Neural progenitor cell (in vitro differentiated cells): ENCODE measurements around the gene TOLLIP. TPM values are rescaled to one million over a fixed set of nuclear protein-coding genes. Genes with fewer than 3 reads are reported as not detected.

ENCODE experiments used
- DNase-seq: peaks from one replicate; pipeline ENCODE4 v3.0.0-alpha.2; 2016; ENCODE audit warnings: low spot score
- H2AFZ ChIP-seq: fragments of 200-600 bp; sonication (generic); replicated peaks from 2 replicates; pipeline ENCODE4 v1.6.1; 2016; ENCODE audit warnings: antibody characterized with exemption
- H3F3A ChIP-seq: fragments of 200-600 bp; sonication (generic); 2 replicates; pipeline ENCODE4 v1.6.1; 2016; ENCODE audit warnings: antibody characterized with exemption, low read depth
- H3K27ac ChIP-seq: fragments of 200-600 bp; sonication (generic); 2 replicates; pipeline ENCODE4 v1.5.1; 2016; ENCODE audit warnings: mild to moderate bottlenecking
- H3K27me3 ChIP-seq: fragments of 200-600 bp; sonication (generic); 2 replicates; pipeline ENCODE4 v1.6.1; 2016; ENCODE audit warnings: mild to moderate bottlenecking, moderate library complexity
- H3K36me3 ChIP-seq: fragments of 200-600 bp; sonication (generic); 2 replicates; pipeline ENCODE4 v1.5.1; 2016
- H3K4me1 ChIP-seq: fragments of 200-600 bp; sonication (generic); 2 replicates; pipeline ENCODE4 v1.6.1; 2016; ENCODE audit warnings: mixed run types
- H3K4me2 ChIP-seq: fragments of 200-600 bp; sonication (generic); 2 replicates; pipeline ENCODE4 v1.6.1; 2016
- H3K4me3 ChIP-seq: fragments of 200-600 bp; sonication (generic); 2 replicates; pipeline ENCODE4 v1.5.1; 2016
- H3K79me2 ChIP-seq: fragments of 200-600 bp; sonication (generic); 2 replicates; pipeline ENCODE4 v1.6.1; 2016; ENCODE audit warnings: low read depth
- H3K9ac ChIP-seq: fragments of 200-600 bp; sonication (generic); 2 replicates; pipeline ENCODE4 v1.6.1; 2016
- H3K9me3 ChIP-seq: fragments of 200-600 bp; sonication (generic); 2 replicates; pipeline ENCODE4 v1.5.1; 2016; ENCODE audit warnings: low read depth
- H4K20me1 ChIP-seq: fragments of 200-600 bp; sonication (generic); 2 replicates; pipeline ENCODE4 v1.6.1; 2016; ENCODE audit warnings: low read depth
- H3K27ac Mint-ChIP-seq: 3 replicates; pipeline ENCODE4 v1.8.0; 2021; ENCODE audit warnings: mixed read lengths
- H3K27me3 Mint-ChIP-seq: 2 replicates; pipeline ENCODE4 v1.8.0; 2022; ENCODE audit warnings: low read depth, mild to moderate bottlenecking, inconsistent platforms, moderate library complexity, mixed read lengths; ENCODE audit not compliant: insufficient read depth
- H3K36me3 Mint-ChIP-seq: 3 replicates; pipeline ENCODE4 v1.8.0; 2021; ENCODE audit warnings: mixed read lengths
- H3K4me1 Mint-ChIP-seq: 3 replicates; pipeline ENCODE4 v1.8.0; 2021; ENCODE audit warnings: mixed read lengths
- H3K4me3 Mint-ChIP-seq: 3 replicates; pipeline ENCODE4 v1.8.0; 2021; ENCODE audit warnings: mild to moderate bottlenecking, moderate library complexity, mixed read lengths
- H3K9me3 Mint-ChIP-seq: 3 replicates; pipeline ENCODE4 v1.8.0; 2020; ENCODE audit warnings: mixed read lengths
- CTCF ChIP-seq: fragments of 200-600 bp; sonication (generic); IDR thresholded peaks from 2 replicates; pipeline ENCODE4 v1.5.1; 2017; ENCODE audit warnings: antibody characterized with exemption, mild to moderate bottlenecking
- EZH2 ChIP-seq: fragments of 200-600 bp; sonication (generic); IDR thresholded peaks from 2 replicates; pipeline ENCODE4 v1.6.1; 2017; ENCODE audit warnings: antibody characterized with exemption, mild to moderate bottlenecking, moderate library complexity
- EZH2phosphoT487 ChIP-seq: fragments of 200-600 bp; sonication (generic); IDR thresholded peaks from 2 replicates; pipeline ENCODE4 v1.6.1; 2017; ENCODE audit warnings: antibody characterized with exemption
- total RNA-seq: library from RNA; depleted of rRNA; stranded (reverse); fragments of >200 nt; gene quantifications from 2 replicates; pipeline ENCODE4 v1.2.3, GENCODE V29; 2015; ENCODE audit warnings: low replicate concordance

TOLLIP gene
- total RNA-seq, 1 donor from 2014 or later: 8.5 TPM

DNA sequence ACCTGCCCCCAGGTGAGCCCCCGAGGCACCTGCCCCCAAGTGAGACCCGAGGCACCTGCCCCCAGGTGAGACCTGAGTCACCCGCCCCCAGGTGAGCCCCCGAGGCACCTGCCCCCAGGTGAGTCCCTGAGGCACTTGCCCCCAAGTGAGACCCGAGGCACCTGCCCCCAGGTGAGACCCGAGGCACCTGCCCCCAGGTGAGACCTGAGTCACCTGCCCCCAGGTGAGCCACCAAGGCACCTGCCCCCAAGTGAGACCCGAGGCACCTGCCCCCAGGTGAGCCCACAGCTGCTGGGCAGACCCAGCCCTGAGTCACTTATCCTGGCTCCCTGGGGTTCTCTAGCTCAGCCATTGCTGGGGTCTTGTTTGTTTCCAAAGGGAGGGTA is 50.4 kb downstream of the TOLLIP start:
- Histone ChIP-seq H3K4me2 (no peak overlapping the region), H3K4me1 (peaks cover 11% of the 10 kb centered on the region), H3K27me3 (no peaks in the 10 kb centered on the region), H3K27ac (no peak overlapping the region), H3K9ac (no peak overlapping the region), H3F3A (no peaks in the 10 kb centered on the region), H4K20me1 (no peaks in the 10 kb centered on the region), H2AFZ (no peak overlapping the region), H3K4me3 (no peak overlapping the region), H3K36me3 (no peaks in the 10 kb centered on the region), H3K9me3 (no peaks in the 10 kb centered on the region), H3K79me2 (no peaks in the 10 kb centered on the region)
- Mint-ChIP-seq H3K36me3 (no peaks in the 10 kb centered on the region), H3K9me3 (no peaks in the 10 kb centered on the region), H3K27ac (no peak overlapping the region), H3K4me1 (peaks cover 3% of the 10 kb centered on the region), H3K27me3 (no peaks in the 10 kb centered on the region), H3K4me3 (no peak overlapping the region)
- DNase-seq: no peak
- no peak for TF ChIP-seq EZH2
- TF ChIP-seq CTCF: no peak
- TF ChIP-seq EZH2phosphoT487: no peak

- no peak for DNase-seq
- Histone ChIP-seq H3K4me2 (no peak overlapping the region), H3K79me2 (no peaks in the 10 kb centered on the region), H3K27me3 (no peaks in the 10 kb centered on the region), H3K4me1 (peaks cover 11% of the 10 kb centered on the region), H3K9ac (no peak overlapping the region), H4K20me1 (no peaks in the 10 kb centered on the region), H2AFZ (no peak overlapping the region), H3K27ac (no peak overlapping the region), H3K9me3 (no peaks in the 10 kb centered on the region), H3K4me3 (no peak overlapping the region), H3K36me3 (no peaks in the 10 kb centered on the region), H3F3A (no peaks in the 10 kb centered on the region)
- Mint-ChIP-seq H3K36me3 (no peaks in the 10 kb centered on the region), H3K9me3 (peaks cover 2% of the 10 kb centered on the region), H3K4me1 (peaks cover 3% of the 10 kb centered on the region), H3K27ac (no peak overlapping the region), H3K4me3 (no peak overlapping the region), H3K27me3 (no peaks in the 10 kb centered on the region)
- no peak for TF ChIP-seq EZH2phosphoT487
Observed at GRCh38 chr11:1258401-1259075, 50.9 kb downstream of the TOLLIP start.

- no peak overlapping the region for H3K4me3 Mint-ChIP-seq
- no peak for TF ChIP-seq EZH2phosphoT487
- TF ChIP-seq EZH2: no peak
- no peak for TF ChIP-seq CTCF
- Histone ChIP-seq H3F3A (no peaks in the 10 kb centered on the region), H3K36me3 (no peaks in the 10 kb centered on the region), H4K20me1 (no peaks in the 10 kb centered on the region), H3K4me2 (no peak overlapping the region), H2AFZ (no peak overlapping the region), H3K4me3 (no peak overlapping the region), H3K27ac (no peak overlapping the region), H3K79me2 (no peaks in the 10 kb centered on the region), H3K4me1 (peaks cover 7% of the 10 kb centered on the region), H3K9me3 (no peaks in the 10 kb centered on the region), H3K9ac (no peak overlapping the region), H3K27me3 (no peaks in the 10 kb centered on the region)
- no peaks in the 10 kb centered on the region for H3K27me3 Mint-ChIP-seq
- DNase-seq: no peak
- no peak overlapping the region for H3K27ac Mint-ChIP-seq
- H3K36me3 Mint-ChIP-seq: no peaks in the 10 kb centered on the region
- H3K9me3 Mint-ChIP-seq: peaks cover 3% of the 10 kb centered on the region
- peaks cover 3% of the 10 kb centered on the region for H3K4me1 Mint-ChIP-seq
Observed at GRCh38 chr11:1257916-1258315, 51.5 kb downstream of the TOLLIP start.

DNA sequence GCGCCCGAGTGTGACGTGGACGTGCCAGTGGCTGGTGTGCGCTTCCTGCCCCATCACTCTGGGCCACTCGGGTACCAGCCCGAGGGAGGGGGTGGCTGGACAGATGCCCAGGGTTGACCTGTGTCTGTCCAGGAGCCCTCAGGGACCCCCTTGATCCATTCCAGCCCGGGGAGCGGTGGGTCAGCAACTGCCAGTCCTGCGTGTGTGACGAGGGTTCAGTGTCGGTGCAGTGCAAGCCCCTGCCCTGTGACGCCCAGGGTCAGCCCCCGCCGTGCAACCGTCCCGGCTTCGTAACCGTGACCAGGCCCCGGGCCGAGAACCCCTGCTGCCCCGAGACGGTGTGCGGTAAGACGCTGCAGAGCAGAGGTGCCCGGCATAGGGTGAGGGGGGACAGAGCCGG is 52.1 kb downstream of the TOLLIP start:
- Histone ChIP-seq H3K36me3 (no peaks in the 10 kb centered on the region), H3K4me2 (no peak overlapping the region), H3K79me2 (no peaks in the 10 kb centered on the region), H3K9ac (no peak overlapping the region), H2AFZ (no peak overlapping the region), H3K4me3 (no peak overlapping the region), H3K27ac (no peak overlapping the region), H3F3A (no peaks in the 10 kb centered on the region), H3K27me3 (no peaks in the 10 kb centered on the region), H4K20me1 (no peaks in the 10 kb centered on the region), H3K4me1 (peaks cover 4% of the 10 kb centered on the region), H3K9me3 (no peaks in the 10 kb centered on the region)
- H3K27me3 Mint-ChIP-seq: no peaks in the 10 kb centered on the region
- no peaks in the 10 kb centered on the region for H3K36me3 Mint-ChIP-seq
- no peak overlapping the region for H3K27ac Mint-ChIP-seq
- H3K4me1 Mint-ChIP-seq: no peaks in the 10 kb centered on the region
- DNase-seq: no peak
- peaks cover 3% of the 10 kb centered on the region for H3K9me3 Mint-ChIP-seq
- no peak overlapping the region for H3K4me3 Mint-ChIP-seq
- TF ChIP-seq EZH2phosphoT487: no peak
- no peak for TF ChIP-seq CTCF
- no peak for TF ChIP-seq EZH2
